GM18508 (cell line): ENCODE data around the gene PREB.
"Not testable (repeated sequence)": the region's sequence is repeated elsewhere in the genome, so short reads cannot be mapped to it uniquely, and the experiment has no call there.

Source experiments
- ATAC-seq: cut with Tn5 transposase; IDR thresholded peaks from one replicate; pipeline ENCODE4 v1.9.1; 2021; ENCODE audit warnings: moderate number of reproducible peaks; ENCODE audit not compliant: insufficient read depth, unreplicated experiment

PREB gene

GRCh38 chr2:27133905-27134780, at the start of gene PREB:
Gene PREB, minus strand, starts transcription at chr2:27134636. Its CDS starts 215 bp downstream, at chr2:27134421.
- ATAC-seq: no peak

GRCh38 chr2:27184115-27184514, 49.7 kb upstream of the PREB start:
- ATAC-seq: no peak

GRCh38 chr2:27182346-27182745, 47.9 kb upstream of the PREB start:
- no peak for ATAC-seq

GRCh38 chr2:27179344-27180000, 45.0 kb upstream of the PREB start:
- no peak for ATAC-seq

GRCh38 chr2:27178469-27178868, 44.0 kb upstream of the PREB start:
- ATAC-seq: no peak

GRCh38 chr2:27177441-27178351, 43.3 kb upstream of the PREB start:
- no peak for ATAC-seq

GRCh38 chr2:27175781-27176180, 41.3 kb upstream of the PREB start:
- ATAC-seq: not testable (repeated sequence)

- ATAC-seq: no peak
Measured at GRCh38 chr2:27175330-27175729, 40.9 kb upstream of the PREB start.

GRCh38 chr2:27174638-27175037, 40.2 kb upstream of the PREB start:
- ATAC-seq: no peak

- no peak for ATAC-seq
Measured at GRCh38 chr2:27171351-27171848, 37.0 kb upstream of the PREB start.

- ATAC-seq: no peak
Measured at GRCh38 chr2:27170581-27171337, 36.3 kb upstream of the PREB start.

- no peak for ATAC-seq
Measured at GRCh38 chr2:27164960-27165763, 30.7 kb upstream of the PREB start.

GRCh38 chr2:27162151-27163121, 28.0 kb upstream of the PREB start:
- ATAC-seq: no peak

GRCh38 chr2:27160191-27160590, 25.8 kb upstream of the PREB start:
- ATAC-seq: no peak

GRCh38 chr2:27159271-27159670, 24.8 kb upstream of the PREB start:
- no peak for ATAC-seq

GRCh38 chr2:27158468-27158867, 24.0 kb upstream of the PREB start:
- no peak for ATAC-seq

GRCh38 chr2:27155069-27155520, 20.7 kb upstream of the PREB start:
- ATAC-seq: no peak

- no peak for ATAC-seq
Measured at GRCh38 chr2:27154488-27154887, 20.1 kb upstream of the PREB start.
